ENCODE data around the gene SNRPD1.
"Not testable (repeated sequence)": the region's sequence is repeated elsewhere in the genome, so short reads cannot be mapped to it uniquely, and the experiment has no call there.

The SNRPD1 gene

GRCh38 chr18:21669736-21670285 lies 57.7 kb downstream of the SNRPD1 start:
- H3K4me3 ChIP-seq (ENCODE audit: low read depth, low read length), result no peak overlapping the region
- DNase-seq (ENCODE audit: low read depth), result no peak
- TF ChIP-seq CTCF (IDR thresholded peaks at IDR 0.05; ENCODE audit: insufficient read depth, low read depth, low read length, missing control alignments), result no peak

- TF ChIP-seq CTCF (IDR thresholded peaks at IDR 0.05; ENCODE audit: insufficient read depth, low read depth, low read length, missing control alignments), result no peak
- H3K4me3 ChIP-seq (ENCODE audit: low read depth, low read length), result no peak overlapping the region
- no peak for DNase-seq (ENCODE audit: low read depth)
Observed at GRCh38 chr18:21672521-21673267, 60.6 kb downstream of the SNRPD1 start.

GRCh38 chr18:21675354-21675753 lies 63.2 kb downstream of the SNRPD1 start:
- not testable (repeated sequence) for H3K4me3 ChIP-seq (ENCODE audit: low read depth, low read length); DNase-seq (ENCODE audit: low read depth)

- DNase-seq (ENCODE audit: low read depth), result no peak
- H3K4me3 ChIP-seq (ENCODE audit: low read depth, low read length), result no peak overlapping the region
- TF ChIP-seq CTCF (IDR thresholded peaks at IDR 0.05; ENCODE audit: insufficient read depth, low read depth, low read length, missing control alignments), result no peak
Observed at GRCh38 chr18:21678859-21679258, 66.7 kb downstream of the SNRPD1 start.

GRCh38 chr18:21680161-21680560 lies 68.0 kb downstream of the SNRPD1 start:
- DNase-seq (ENCODE audit: low read depth), result no peak
- TF ChIP-seq CTCF (IDR thresholded peaks at IDR 0.05; ENCODE audit: insufficient read depth, low read depth, low read length, missing control alignments), result no peak

GRCh38 chr18:21682371-21683051 lies 70.4 kb downstream of the SNRPD1 start:
- DNase-seq (ENCODE audit: low read depth), result peak; percentile 82
- TF ChIP-seq CTCF (IDR thresholded peaks at IDR 0.05; ENCODE audit: insufficient read depth, low read depth, low read length, missing control alignments), result no peak
- H3K4me3 ChIP-seq (ENCODE audit: low read depth, low read length), result peak overlapping the region; percentile 62

More at GRCh38 chr18:21680161-21680560, 68.0 kb downstream of the SNRPD1 start:
- H3K4me3 ChIP-seq (ENCODE audit: low read depth, low read length), result no peak overlapping the region

All from GM12865 (cell line).